Endothelial cell of coronary artery (primary cell): ENCODE measurements around the gene ARRDC1. TPM values are rescaled to one million over a fixed set of nuclear protein-coding genes. Genes with fewer than 3 reads are reported as not detected.

Source experiments
- total RNA-seq: library from RNA; depleted of rRNA; stranded (reverse); fragments of >200 nt; gene quantifications from 2 replicates; pipeline ENCODE4 v1.2.3, GENCODE V29; 2014

Gene ARRDC1, protein sequence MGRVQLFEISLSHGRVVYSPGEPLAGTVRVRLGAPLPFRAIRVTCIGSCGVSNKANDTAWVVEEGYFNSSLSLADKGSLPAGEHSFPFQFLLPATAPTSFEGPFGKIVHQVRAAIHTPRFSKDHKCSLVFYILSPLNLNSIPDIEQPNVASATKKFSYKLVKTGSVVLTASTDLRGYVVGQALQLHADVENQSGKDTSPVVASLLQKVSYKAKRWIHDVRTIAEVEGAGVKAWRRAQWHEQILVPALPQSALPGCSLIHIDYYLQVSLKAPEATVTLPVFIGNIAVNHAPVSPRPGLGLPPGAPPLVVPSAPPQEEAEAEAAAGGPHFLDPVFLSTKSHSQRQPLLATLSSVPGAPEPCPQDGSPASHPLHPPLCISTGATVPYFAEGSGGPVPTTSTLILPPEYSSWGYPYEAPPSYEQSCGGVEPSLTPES
- total RNA-seq = 17.6 and 24.2 TPM in 2 replicates

GRCh38 chr9:137605121-137606004 is at the start of gene ARRDC1:
Gene ARRDC1, plus strand, starts transcription at chr9:137605686. Its CDS starts 32 bp downstream, at chr9:137605718.

GRCh38 chr9:137578518-137579258 is 26.8 kb upstream of the ARRDC1 start, which contains the start of gene DPH7:
Gene DPH7, minus strand, starts transcription at chr9:137578925. Its CDS starts 148 bp downstream, at chr9:137578777.

DNA sequence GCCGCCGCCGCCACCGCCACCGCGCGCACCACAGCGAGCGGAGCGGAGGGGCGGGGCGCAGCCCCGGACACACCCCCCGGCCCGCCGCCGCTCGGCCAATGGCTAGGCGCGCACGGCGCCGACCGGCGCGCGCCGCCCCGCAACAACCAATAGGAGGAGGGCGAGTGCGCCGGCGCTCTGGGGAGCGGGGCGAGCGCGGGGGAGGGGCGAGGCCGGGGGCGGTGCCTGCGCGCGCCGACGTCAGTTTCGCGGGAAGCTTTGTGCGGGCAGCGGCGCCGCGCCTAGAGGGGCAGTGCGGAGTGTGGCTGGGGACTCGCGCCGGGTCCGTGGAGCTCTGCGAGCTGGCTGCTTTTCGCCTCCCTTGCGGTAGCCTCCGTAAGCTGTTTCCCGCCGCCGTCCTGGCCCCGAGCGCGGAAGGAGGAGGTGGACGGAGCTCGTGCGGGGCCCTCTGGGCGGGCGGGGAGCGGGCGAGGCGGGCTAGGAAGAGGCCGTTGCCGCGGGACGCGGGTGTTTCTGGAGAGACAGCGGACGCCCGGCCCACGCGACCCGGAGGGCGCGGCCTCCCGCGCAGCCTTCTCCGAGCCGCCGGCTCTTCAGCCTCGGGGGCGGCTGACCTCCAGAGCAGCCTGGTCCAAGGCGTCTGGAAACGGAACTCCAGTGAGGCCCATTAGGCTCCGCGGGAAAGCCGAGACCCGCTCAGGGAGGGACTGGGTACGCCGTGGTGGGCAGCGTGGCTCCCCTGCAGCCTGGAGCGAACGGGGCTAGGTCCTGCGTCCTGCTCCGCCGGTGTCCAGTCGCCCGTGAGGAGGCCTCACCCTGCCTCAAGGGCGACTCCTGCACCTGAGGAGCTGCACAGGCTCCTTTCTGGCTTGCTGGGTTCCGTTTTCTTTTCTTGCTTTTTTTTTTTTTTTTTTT is 14.8 kb upstream of the ARRDC1 start, which contains the start of gene ZMYND19:
Gene ZMYND19 (minus strand): TSS at position 44 of the 915 bp plus-strand sequence. CDS start 249 bp downstream, outside the sequence.

DNA sequence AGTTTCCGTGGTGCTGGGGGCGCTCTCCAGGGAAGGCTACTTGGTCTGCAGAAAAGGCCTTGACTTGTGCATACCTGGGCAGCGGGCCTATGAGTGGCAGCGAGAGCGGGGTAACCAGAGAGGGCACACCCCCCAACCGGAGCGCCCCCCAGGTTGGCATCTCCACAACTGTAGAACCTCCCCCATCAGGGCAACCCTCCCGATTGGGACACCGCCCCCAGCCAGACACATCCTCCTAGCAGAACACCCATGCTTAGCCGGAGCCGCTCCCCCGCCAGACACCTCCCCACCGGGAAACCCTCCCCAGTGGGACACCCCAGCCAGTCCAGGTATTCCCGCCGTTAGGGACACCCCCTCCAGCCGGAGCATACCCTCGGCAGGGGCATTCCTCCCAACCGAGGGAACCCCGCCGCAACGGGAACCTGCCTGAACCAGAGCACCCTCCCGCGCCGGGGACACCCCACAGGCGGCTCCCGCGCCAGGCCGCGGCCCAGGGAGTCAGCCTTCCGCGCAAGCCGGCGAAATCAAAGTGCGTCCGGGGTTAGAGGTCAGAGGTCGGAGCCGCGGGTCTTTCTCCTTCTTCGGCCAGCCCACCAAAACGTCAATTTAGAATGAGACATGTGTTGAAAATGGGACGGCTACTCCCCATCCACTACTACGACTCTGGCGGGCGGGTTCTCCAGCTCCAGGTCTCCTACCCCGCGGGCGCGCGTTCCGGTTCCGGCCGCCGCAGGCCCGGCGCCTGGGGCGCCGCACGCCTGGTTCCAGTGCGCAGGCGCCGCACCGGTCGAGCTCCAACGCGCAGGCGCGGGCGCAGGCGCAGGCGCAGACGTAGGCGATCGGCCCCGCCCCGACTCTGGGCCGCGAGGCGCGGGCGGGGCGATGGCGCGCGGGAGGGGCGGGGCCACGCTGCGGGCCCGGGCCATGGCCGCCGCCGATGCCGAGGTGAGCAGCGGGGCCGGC is 12.9 kb downstream of the ARRDC1 start, which contains the start of gene EHMT1:
Gene EHMT1 (plus strand): TSS at position 901 of the 963 bp plus-strand sequence. CDS start 24 bp downstream, at position 925.

Other genes starting within 250 kb of the ARRDC1 start
- gene EXD3, start 182.5 kb upstream of the ARRDC1 start, total RNA-seq = 11.7 and 19.9 TPM in 2 replicates
- gene NOXA1, start 182.3 kb upstream of the ARRDC1 start, total RNA-seq = 0.18 and 0.56 TPM in 2 replicates
- gene ENTPD8, start 164.3 kb upstream of the ARRDC1 start, total RNA-seq = under 0.01 TPM in 1 of 2 replicates, not detected in the other
- 16.4 and 23.6 TPM in 2 replicates for gene NSMF, start 146.4 kb upstream of the ARRDC1 start, total RNA-seq
- 0.36 and 0.47 TPM in 2 replicates for gene PNPLA7, start 55.3 kb upstream of the ARRDC1 start, total RNA-seq
- 55.2 and 66.5 TPM in 2 replicates for gene MRPL41, start 53.8 kb upstream of the ARRDC1 start, total RNA-seq
- gene DPH7, start 26.8 kb upstream of the ARRDC1 start, total RNA-seq = 22.5 and 23.2 TPM in 2 replicates
- gene ZMYND19, start 15.2 kb upstream of the ARRDC1 start, total RNA-seq = 17.7 and 18.6 TPM in 2 replicates
- 56.5 and 66.8 TPM in 2 replicates for gene EHMT1, start 13.3 kb downstream of the ARRDC1 start, total RNA-seq